ENCODE measurements around the gene SORCS2.

- TF ChIP-seq CTCF (tag by site-specific recombination; IDR thresholded peaks at IDR 0.05) (no peak), PBX3 (CRISPR knock-in tag; IDR thresholded peaks at IDR 0.05) (no peak), ZNF362 (tag by site-specific recombination; IDR thresholded peaks at IDR 0.05) (no peak), ZNF174 (tag by site-specific recombination; IDR thresholded peaks at IDR 0.05) (no peak), ZSCAN23 (tag by site-specific recombination; IDR thresholded peaks at IDR 0.05) (no peak), ZNF146 (tag by site-specific recombination; IDR thresholded peaks at IDR 0.05) (no peak), REPIN1 (tag by site-specific recombination; IDR thresholded peaks at IDR 0.05; ENCODE audit: low read depth) (no peak), ZNF514 (tag by site-specific recombination; IDR thresholded peaks at IDR 0.05) (no peak), BCL6B (tag by site-specific recombination; IDR thresholded peaks at IDR 0.05) (no peak), REST (tag by site-specific recombination; IDR thresholded peaks at IDR 0.05) (no peak), ZNF555 (tag by site-specific recombination; conservative IDR thresholded peaks at IDR 0.05) (no peak)
Observed at GRCh38 chr4:7235030-7235380, 42.7 kb downstream of the SORCS2 start.

Measured in HEK293 (cell line).